Measurements from ENCODE around the gene HEXB. TPM values are rescaled to one million over a fixed set of nuclear protein-coding genes. Genes with fewer than 3 reads are reported as not detected.

HEXB gene
- total RNA-seq, 2 experiments from 2014 or later = 46.2 to 49.1 TPM

GRCh38 chr5:74638970-74639806 lies 45.8 kb upstream of the HEXB start:
- CTCF ChIA-PET = interaction anchor here (0.7 to 2.5 kb wide), 5 partner anchors 15 to 737 kb away, joined by 3 to 7 read pairs (median 3); no protein-coding TSS in a partner anchor
- Mint-ChIP-seq H3K27me3 (peaks cover 37% of the 10 kb centered on the region), H3K27ac (no peak overlapping the region), H3K4me1 (ENCODE audit: low read depth) (peaks cover 30% of the 10 kb centered on the region), H3K4me3 (peak overlapping the region; percentile 74), H3K36me3 (ENCODE audit: low read depth) (no peaks in the 10 kb centered on the region), H3K9me3 (no peaks in the 10 kb centered on the region)
- TF ChIP-seq CTCF (IDR thresholded peaks at IDR 0.05) = no peak
- POLR2A ChIA-PET = interaction anchor here (0.6 kb wide), 2 partner anchors 12 to 121 kb away, joined by 3 read pairs; no protein-coding TSS in a partner anchor
- ATAC-seq = peak; percentile 29
- no peak for DNase-seq
- intact Hi-C loops (cut with micrococcal nuclease) = loop anchor here (2.0 kb wide), 1 partner anchor 60 kb away; no protein-coding TSS in a partner anchor

- DNase-seq (peak; percentile 47), ATAC-seq (peak; percentile 54)
- ChIA-PET CTCF (interaction anchor here (0.7 to 2.5 kb wide), 10 partner anchors 9 to 738 kb away, joined by 3 to 7 read pairs (median 4); no protein-coding TSS in a partner anchor), POLR2A (interaction anchor here (0.6 kb wide), 1 partner anchor 13 kb away, joined by 3 read pairs; no protein-coding TSS in a partner anchor)
- no peak overlapping the region for H3K27ac Mint-ChIP-seq
- peaks cover 39% of the 10 kb centered on the region for H3K27me3 Mint-ChIP-seq
- peak; percentile 5 for TF ChIP-seq CTCF (IDR thresholded peaks at IDR 0.05)
- H3K9me3 Mint-ChIP-seq = no peaks in the 10 kb centered on the region
- H3K36me3 Mint-ChIP-seq (ENCODE audit: low read depth) = no peaks in the 10 kb centered on the region
- H3K4me3 Mint-ChIP-seq = peak overlapping the region; percentile 74
- intact Hi-C loops (cut with micrococcal nuclease) = loop anchor here (2.0 kb wide), 1 partner anchor 61 kb away; no protein-coding TSS in a partner anchor
- H3K4me1 Mint-ChIP-seq (ENCODE audit: low read depth) = peaks cover 30% of the 10 kb centered on the region
Measured at GRCh38 chr5:74639807-74640449, 45.1 kb upstream of the HEXB start.

- peaks cover 39% of the 10 kb centered on the region for H3K27me3 Mint-ChIP-seq
- H3K4me1 Mint-ChIP-seq (ENCODE audit: low read depth) = peaks cover 30% of the 10 kb centered on the region
- H3K9me3 Mint-ChIP-seq = no peaks in the 10 kb centered on the region
- TF ChIP-seq CTCF (IDR thresholded peaks at IDR 0.05) = peak; percentile 51
- ChIA-PET POLR2A (no interaction called here), CTCF (interaction anchor here (0.7 to 2.5 kb wide), 10 partner anchors 10 to 739 kb away, joined by 3 to 7 read pairs (median 4); no protein-coding TSS in a partner anchor)
- H3K27ac Mint-ChIP-seq = no peak within 1 kb of the TSS
- H3K36me3 Mint-ChIP-seq (ENCODE audit: low read depth) = no peaks in the 10 kb centered on the region
- ATAC-seq (peak; percentile 86), DNase-seq (peak; percentile 78)
- intact Hi-C loops (cut with micrococcal nuclease) = no loop called here
- peak within 1 kb of the TSS; percentile 74 for H3K4me3 Mint-ChIP-seq
Measured at GRCh38 chr5:74640450-74640953, 44.5 kb upstream of the HEXB start, which contains the start of gene ENC1. TSS of gene ENC1 (minus strand) at chr5:74640728. CDS start at chr5:74636485, 4,243 bp downstream.

GRCh38 chr5:74640954-74641734 lies 43.9 kb upstream of the HEXB start:
- H3K27ac Mint-ChIP-seq = no peak overlapping the region

More at GRCh38 chr5:74640954-74641734, 43.9 kb upstream of the HEXB start:
- H3K36me3 Mint-ChIP-seq (ENCODE audit: low read depth) = no peaks in the 10 kb centered on the region
- TF ChIP-seq CTCF (IDR thresholded peaks at IDR 0.05) = no peak
- intact Hi-C loops (cut with micrococcal nuclease) = no loop called here
- peak; percentile 21 for ATAC-seq
- peak; percentile 54 for DNase-seq
- POLR2A ChIA-PET = no interaction called here
- CTCF ChIA-PET = interaction anchor here (0.7 to 2.5 kb wide), 12 partner anchors 8 to 739 kb away, joined by 3 to 16 read pairs (median 4); no protein-coding TSS in a partner anchor
- H3K4me1 Mint-ChIP-seq (ENCODE audit: low read depth) = peaks cover 30% of the 10 kb centered on the region
- H3K4me3 Mint-ChIP-seq = peak overlapping the region; percentile 74
- peaks cover 39% of the 10 kb centered on the region for H3K27me3 Mint-ChIP-seq
- H3K9me3 Mint-ChIP-seq = no peaks in the 10 kb centered on the region

Data from activated CD8-positive, alpha-beta T cell treated with anti-CD3 and anti-CD28 coated beads for 36 hours (primary cell).